ENCODE measurements around the gene CCDC138. TPM values are rescaled to one million over a fixed set of nuclear protein-coding genes. Genes with fewer than 3 reads are reported as not detected.

The CCDC138 gene
- total RNA-seq, 1 experiment from 2014 or later = 4.3 TPM

DNA sequence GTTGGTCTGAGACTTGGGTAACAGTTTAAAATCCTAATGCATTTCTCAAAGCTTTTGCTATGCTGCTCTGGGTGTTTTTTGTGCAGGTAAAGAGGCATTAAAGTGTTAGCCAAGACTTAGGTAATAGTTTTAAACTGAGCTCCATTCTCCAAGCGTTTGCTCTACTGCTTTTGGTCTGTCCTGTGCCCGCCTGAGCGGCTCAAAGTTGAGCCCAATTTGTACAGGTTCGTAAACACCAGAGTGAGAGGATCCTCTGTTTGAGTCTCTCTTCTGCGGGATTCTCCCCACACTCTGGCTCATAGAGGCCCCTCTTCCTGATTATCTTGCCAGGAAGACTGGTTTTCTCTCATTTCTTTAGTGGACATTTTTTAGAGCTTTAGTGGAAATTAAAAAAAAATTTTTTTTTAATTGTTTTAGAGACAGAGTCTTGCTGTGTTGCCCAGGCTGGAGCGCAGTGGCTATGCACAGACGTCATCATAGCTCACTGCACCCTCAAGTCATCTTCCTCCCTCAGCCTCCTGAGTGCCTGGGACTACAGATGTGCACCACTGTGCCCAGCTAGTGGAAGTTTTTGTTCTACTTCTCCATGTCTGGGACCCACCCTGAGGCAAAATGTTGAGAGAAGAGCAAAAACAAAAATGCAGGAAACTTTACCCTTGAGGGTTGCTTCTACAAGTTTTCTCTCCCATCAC lies 16.6 kb downstream of the CCDC138 start:
- POLR2A ChIA-PET = interaction anchor here (0.5 to 1.6 kb wide), 3 partner anchors 17 to 24 kb away, joined by 3 to 5 read pairs (median 3); partner anchors contain the start of gene CCDC138
- H3K9me3 Mint-ChIP-seq (ENCODE audit: unreplicated experiment) = no peaks in the 10 kb centered on the region
- TF ChIP-seq, protein P1, sequence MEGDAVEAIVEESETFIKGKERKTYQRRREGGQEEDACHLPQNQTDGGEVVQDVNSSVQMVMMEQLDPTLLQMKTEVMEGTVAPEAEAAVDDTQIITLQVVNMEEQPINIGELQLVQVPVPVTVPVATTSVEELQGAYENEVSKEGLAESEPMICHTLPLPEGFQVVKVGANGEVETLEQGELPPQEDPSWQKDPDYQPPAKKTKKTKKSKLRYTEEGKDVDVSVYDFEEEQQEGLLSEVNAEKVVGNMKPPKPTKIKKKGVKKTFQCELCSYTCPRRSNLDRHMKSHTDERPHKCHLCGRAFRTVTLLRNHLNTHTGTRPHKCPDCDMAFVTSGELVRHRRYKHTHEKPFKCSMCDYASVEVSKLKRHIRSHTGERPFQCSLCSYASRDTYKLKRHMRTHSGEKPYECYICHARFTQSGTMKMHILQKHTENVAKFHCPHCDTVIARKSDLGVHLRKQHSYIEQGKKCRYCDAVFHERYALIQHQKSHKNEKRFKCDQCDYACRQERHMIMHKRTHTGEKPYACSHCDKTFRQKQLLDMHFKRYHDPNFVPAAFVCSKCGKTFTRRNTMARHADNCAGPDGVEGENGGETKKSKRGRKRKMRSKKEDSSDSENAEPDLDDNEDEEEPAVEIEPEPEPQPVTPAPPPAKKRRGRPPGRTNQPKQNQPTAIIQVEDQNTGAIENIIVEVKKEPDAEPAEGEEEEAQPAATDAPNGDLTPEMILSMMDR (IDR thresholded peaks at IDR 0.05; ENCODE audit: unreplicated experiment) = no peak
- H3K4me1 Mint-ChIP-seq (ENCODE audit: insufficient read depth, unreplicated experiment) = no peaks in the 10 kb centered on the region
- no peaks in the 10 kb centered on the region for H3K27me3 Mint-ChIP-seq (ENCODE audit: insufficient read depth, unreplicated experiment)
- no TSS peak for BruUV-seq (replicated peaks)
- CTCF ChIA-PET = interaction anchor here (0.6 kb wide), 1 partner anchor 169 kb away, joined by 4 read pairs; no protein-coding TSS in a partner anchor
- intact Hi-C loops (cut with micrococcal nuclease) = no loop called here
- H3K4me3 Mint-ChIP-seq (ENCODE audit: unreplicated experiment) = no peak overlapping the region
- H3K36me3 Mint-ChIP-seq (ENCODE audit: insufficient read depth, unreplicated experiment) = peaks cover 19% of the 10 kb centered on the region
- H3K27ac Mint-ChIP-seq (ENCODE audit: low read depth, unreplicated experiment) = no peak overlapping the region
- DNase-seq (ENCODE audit: unreplicated experiment) = no peak

- peaks cover 12% of the 10 kb centered on the region for H3K9me3 Mint-ChIP-seq (ENCODE audit: unreplicated experiment)
- no peaks in the 10 kb centered on the region for H3K27me3 Mint-ChIP-seq (ENCODE audit: insufficient read depth, unreplicated experiment)
- H3K4me1 Mint-ChIP-seq (ENCODE audit: insufficient read depth, unreplicated experiment) = no peaks in the 10 kb centered on the region
- peaks cover 30% of the 10 kb centered on the region for H3K36me3 Mint-ChIP-seq (ENCODE audit: insufficient read depth, unreplicated experiment)
- TF ChIP-seq, protein P1 (IDR thresholded peaks at IDR 0.05; ENCODE audit: unreplicated experiment) = no peak
- H3K4me3 Mint-ChIP-seq (ENCODE audit: unreplicated experiment) = no peak overlapping the region
- ChIA-PET CTCF (no interaction called here), POLR2A (interaction anchor here (1.6 kb wide), 1 partner anchor 19 kb away, joined by 5 read pairs; the partner anchor contains the start of gene CCDC138)
- BruUV-seq (replicated peaks) = no TSS peak
- intact Hi-C loops (cut with micrococcal nuclease) = no loop called here
- no peak overlapping the region for H3K27ac Mint-ChIP-seq (ENCODE audit: low read depth, unreplicated experiment)
- DNase-seq (ENCODE audit: unreplicated experiment) = no peak
Observed at GRCh38 chr2:108805032-108805431, 18.5 kb downstream of the CCDC138 start.

DNA sequence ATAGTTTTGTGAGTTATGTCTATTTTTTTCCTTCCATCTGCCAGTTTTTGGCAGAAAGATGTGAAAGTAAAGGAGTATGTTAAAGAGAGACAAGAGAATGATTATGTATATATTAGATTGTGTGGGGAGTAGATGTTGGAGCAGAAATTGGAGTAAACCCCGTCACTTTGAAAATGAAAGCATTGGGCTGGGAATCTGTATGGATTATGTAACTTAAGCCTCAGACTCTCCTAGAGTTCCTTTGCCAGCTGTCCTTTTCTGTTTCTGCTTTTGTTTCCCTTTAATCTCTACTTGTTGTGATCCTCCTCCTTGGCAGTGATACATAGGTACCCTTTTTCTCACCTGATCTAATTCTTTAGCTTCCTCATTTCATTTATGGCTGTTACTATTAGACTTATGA lies 19.2 kb downstream of the CCDC138 start:
- CTCF ChIA-PET = interaction anchor here (1.1 kb wide), 1 partner anchor 197 kb away, joined by 4 read pairs; no protein-coding TSS in a partner anchor
- no peaks in the 10 kb centered on the region for H3K4me1 Mint-ChIP-seq (ENCODE audit: insufficient read depth, unreplicated experiment)
- intact Hi-C loops (cut with micrococcal nuclease) = no loop called here

GRCh38 chr2:108806371-108807113 lies 20.0 kb downstream of the CCDC138 start:
- DNase-seq (ENCODE audit: unreplicated experiment) = no peak
- Mint-ChIP-seq H3K9me3 (ENCODE audit: unreplicated experiment) (peaks cover 24% of the 10 kb centered on the region), H3K27ac (ENCODE audit: low read depth, unreplicated experiment) (no peak overlapping the region), H3K36me3 (ENCODE audit: insufficient read depth, unreplicated experiment) (peaks cover 33% of the 10 kb centered on the region), H3K4me1 (ENCODE audit: insufficient read depth, unreplicated experiment) (no peaks in the 10 kb centered on the region), H3K4me3 (ENCODE audit: unreplicated experiment) (no peak overlapping the region), H3K27me3 (ENCODE audit: insufficient read depth, unreplicated experiment) (no peaks in the 10 kb centered on the region)
- POLR2A ChIA-PET = no interaction called here
- no TSS peak for BruUV-seq (replicated peaks)
- CTCF ChIA-PET = interaction anchor here (0.6 to 1.1 kb wide), 2 partner anchors 26 to 196 kb away, joined by 3 to 4 read pairs; no protein-coding TSS in a partner anchor
- intact Hi-C loops (cut with micrococcal nuclease) = no loop called here
- TF ChIP-seq, protein P1 (IDR thresholded peaks at IDR 0.05; ENCODE audit: unreplicated experiment) = no peak

More for the DNA sequence above, 19.2 kb downstream of the CCDC138 start:
- peaks cover 20% of the 10 kb centered on the region for H3K9me3 Mint-ChIP-seq (ENCODE audit: unreplicated experiment)
- peaks cover 33% of the 10 kb centered on the region for H3K36me3 Mint-ChIP-seq (ENCODE audit: insufficient read depth, unreplicated experiment)
- POLR2A ChIA-PET = no interaction called here
- TF ChIP-seq, protein P1 (IDR thresholded peaks at IDR 0.05; ENCODE audit: unreplicated experiment) = no peak
- no peak for DNase-seq (ENCODE audit: unreplicated experiment)
- H3K27me3 Mint-ChIP-seq (ENCODE audit: insufficient read depth, unreplicated experiment) = no peaks in the 10 kb centered on the region
- H3K4me3 Mint-ChIP-seq (ENCODE audit: unreplicated experiment) = no peak overlapping the region
- no peak overlapping the region for H3K27ac Mint-ChIP-seq (ENCODE audit: low read depth, unreplicated experiment)
- BruUV-seq (replicated peaks) = no TSS peak
